ENCODE results near the gene CD63.

- TF ChIP-seq, protein P1, sequence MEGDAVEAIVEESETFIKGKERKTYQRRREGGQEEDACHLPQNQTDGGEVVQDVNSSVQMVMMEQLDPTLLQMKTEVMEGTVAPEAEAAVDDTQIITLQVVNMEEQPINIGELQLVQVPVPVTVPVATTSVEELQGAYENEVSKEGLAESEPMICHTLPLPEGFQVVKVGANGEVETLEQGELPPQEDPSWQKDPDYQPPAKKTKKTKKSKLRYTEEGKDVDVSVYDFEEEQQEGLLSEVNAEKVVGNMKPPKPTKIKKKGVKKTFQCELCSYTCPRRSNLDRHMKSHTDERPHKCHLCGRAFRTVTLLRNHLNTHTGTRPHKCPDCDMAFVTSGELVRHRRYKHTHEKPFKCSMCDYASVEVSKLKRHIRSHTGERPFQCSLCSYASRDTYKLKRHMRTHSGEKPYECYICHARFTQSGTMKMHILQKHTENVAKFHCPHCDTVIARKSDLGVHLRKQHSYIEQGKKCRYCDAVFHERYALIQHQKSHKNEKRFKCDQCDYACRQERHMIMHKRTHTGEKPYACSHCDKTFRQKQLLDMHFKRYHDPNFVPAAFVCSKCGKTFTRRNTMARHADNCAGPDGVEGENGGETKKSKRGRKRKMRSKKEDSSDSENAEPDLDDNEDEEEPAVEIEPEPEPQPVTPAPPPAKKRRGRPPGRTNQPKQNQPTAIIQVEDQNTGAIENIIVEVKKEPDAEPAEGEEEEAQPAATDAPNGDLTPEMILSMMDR (conservative IDR thresholded peaks at IDR 0.05; ENCODE audit: low read depth, low read length) = no peak
- TF ChIP-seq EZH2 (IDR thresholded peaks at IDR 0.05; ENCODE audit: low read length, unreplicated experiment) = no peak
- TF ChIP-seq EZH2phosphoT487 (IDR thresholded peaks at IDR 0.05; ENCODE audit: borderline replicate concordance, low read length) = no peak
These were observed 10.2 kb upstream of the CD63 start for GRCh38 chr12:55739025-55739378.

All from PC-3 (cell line).